Hypothalamus (tissue), 51 donors: ENCODE results near the gene GALNT3.

Experiments
- DNase-seq, 51 donors: peaks; one replicate each; lab custom pipeline; 2025; lab: John Stamatoyannopoulos, UW

The GALNT3 gene

GRCh38 chr2:165793779-165794535, at the start of gene GALNT3:
GALNT3 (minus strand) TSS chr2:165794247; CDS start chr2:165770700, 23,547 bp downstream.
- DNase-seq: peak in 18 of 51 donors; percentile 6 to 41 (median 18)

- DNase-seq: no peak
Observed at GRCh38 chr2:165843351-165843750, 49.3 kb upstream of the GALNT3 start.

GRCh38 chr2:165840333-165840958, 46.4 kb upstream of the GALNT3 start:
- DNase-seq: no peak

GRCh38 chr2:165839610-165840009, 45.6 kb upstream of the GALNT3 start:
- no peak for DNase-seq

- DNase-seq: no peak
Observed at GRCh38 chr2:165837122-165837521, 43.1 kb upstream of the GALNT3 start.

GRCh38 chr2:165835363-165835762, 41.3 kb upstream of the GALNT3 start:
- no peak for DNase-seq

GRCh38 chr2:165833156-165833555, 39.1 kb upstream of the GALNT3 start:
- DNase-seq: no peak

- DNase-seq: no peak
Observed at GRCh38 chr2:165827921-165828276, 33.9 kb upstream of the GALNT3 start.

- no peak for DNase-seq
Observed at GRCh38 chr2:165827016-165827920, 33.2 kb upstream of the GALNT3 start.

- DNase-seq: peak in 3 of 51 donors; percentile 0 to 3 (median 2)
Observed at GRCh38 chr2:165825041-165825440, 31.0 kb upstream of the GALNT3 start.

- peak in 1 of 51 donors; percentile 1 for DNase-seq
Observed at GRCh38 chr2:165820296-165820695, 26.2 kb upstream of the GALNT3 start.

- no peak for DNase-seq
Observed at GRCh38 chr2:165818920-165819319, 24.9 kb upstream of the GALNT3 start.

- no peak for DNase-seq
Observed at GRCh38 chr2:165815299-165816141, 21.5 kb upstream of the GALNT3 start.

GRCh38 chr2:165814473-165814872, 20.4 kb upstream of the GALNT3 start:
- DNase-seq: no peak

- no peak for DNase-seq
Observed at GRCh38 chr2:165811592-165812370, 17.7 kb upstream of the GALNT3 start.

GRCh38 chr2:165810418-165810817, 16.4 kb upstream of the GALNT3 start:
- DNase-seq: no peak

- no peak for DNase-seq
Observed at GRCh38 chr2:165804719-165805118, 10.7 kb upstream of the GALNT3 start.

- no peak for DNase-seq
Observed at GRCh38 chr2:165803123-165803760, 9.2 kb upstream of the GALNT3 start.

GRCh38 chr2:165801176-165801575, 7.1 kb upstream of the GALNT3 start:
- no peak for DNase-seq
